Measurements from ENCODE around the gene ZNF582.

The ZNF582 gene

DNA sequence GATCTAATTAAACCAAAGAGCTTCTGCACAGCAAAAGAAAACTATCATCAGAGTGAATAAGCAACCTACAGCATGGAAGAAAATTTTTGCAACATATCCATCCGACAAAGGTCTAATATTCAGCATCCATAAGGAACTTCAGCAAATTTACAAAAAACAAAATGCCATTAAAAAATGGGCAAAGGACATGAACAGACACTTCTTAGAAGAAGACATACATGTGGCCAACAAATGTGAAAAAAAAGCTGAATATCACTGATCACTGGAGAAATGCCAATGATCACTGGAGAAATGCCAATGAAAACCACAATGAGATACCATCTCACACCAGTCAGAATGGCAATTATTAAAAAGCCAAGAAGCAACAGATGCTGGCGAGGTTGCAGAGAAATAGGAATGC is 32.5 kb downstream of the ZNF582 start:
- no peak overlapping the region for H3K27ac ChIP-seq
- DNase-seq, result no peak
- no peaks in the 10 kb centered on the region for H3K36me3 ChIP-seq (replicated peaks)
- TF ChIP-seq, protein P1, sequence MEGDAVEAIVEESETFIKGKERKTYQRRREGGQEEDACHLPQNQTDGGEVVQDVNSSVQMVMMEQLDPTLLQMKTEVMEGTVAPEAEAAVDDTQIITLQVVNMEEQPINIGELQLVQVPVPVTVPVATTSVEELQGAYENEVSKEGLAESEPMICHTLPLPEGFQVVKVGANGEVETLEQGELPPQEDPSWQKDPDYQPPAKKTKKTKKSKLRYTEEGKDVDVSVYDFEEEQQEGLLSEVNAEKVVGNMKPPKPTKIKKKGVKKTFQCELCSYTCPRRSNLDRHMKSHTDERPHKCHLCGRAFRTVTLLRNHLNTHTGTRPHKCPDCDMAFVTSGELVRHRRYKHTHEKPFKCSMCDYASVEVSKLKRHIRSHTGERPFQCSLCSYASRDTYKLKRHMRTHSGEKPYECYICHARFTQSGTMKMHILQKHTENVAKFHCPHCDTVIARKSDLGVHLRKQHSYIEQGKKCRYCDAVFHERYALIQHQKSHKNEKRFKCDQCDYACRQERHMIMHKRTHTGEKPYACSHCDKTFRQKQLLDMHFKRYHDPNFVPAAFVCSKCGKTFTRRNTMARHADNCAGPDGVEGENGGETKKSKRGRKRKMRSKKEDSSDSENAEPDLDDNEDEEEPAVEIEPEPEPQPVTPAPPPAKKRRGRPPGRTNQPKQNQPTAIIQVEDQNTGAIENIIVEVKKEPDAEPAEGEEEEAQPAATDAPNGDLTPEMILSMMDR (IDR thresholded peaks at IDR 0.05; ENCODE audit: low read depth, low read length, missing control alignments), result no peak
- H3K27me3 ChIP-seq (replicated peaks), result no peaks in the 10 kb centered on the region
- H3K4me3 ChIP-seq (ENCODE audit: low read depth, low read length), result no peak overlapping the region
- in situ Hi-C loops (cut with HindIII; ENCODE audit: low pct_ligation_motif_present, low sequenced_read_pairs), result no loop called here

DNA sequence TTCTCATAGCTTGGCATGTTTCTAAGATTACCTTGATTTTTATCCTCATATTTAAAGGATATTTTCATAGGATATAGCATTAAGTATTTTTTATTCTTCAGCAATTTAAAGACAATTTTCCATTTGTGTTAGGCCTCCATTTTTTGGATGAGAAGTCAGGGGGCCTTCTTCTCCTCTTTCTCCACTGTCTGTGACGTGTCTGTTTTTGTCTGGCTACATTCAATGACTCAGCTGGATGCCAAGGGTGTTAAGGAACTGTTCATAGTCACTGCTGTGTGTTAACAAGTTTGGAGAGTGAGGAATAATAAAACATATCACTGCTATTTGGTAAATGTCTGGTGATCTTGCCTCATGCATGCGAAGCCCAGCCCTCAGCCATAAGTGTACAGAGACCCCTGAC is 36.4 kb downstream of the ZNF582 start:
- TF ChIP-seq, protein P1 (IDR thresholded peaks at IDR 0.05; ENCODE audit: low read depth, low read length, missing control alignments), result no peak
- H3K27me3 ChIP-seq (replicated peaks), result no peaks in the 10 kb centered on the region
- no peak overlapping the region for H3K4me3 ChIP-seq (ENCODE audit: low read depth, low read length)
- no peaks in the 10 kb centered on the region for H3K36me3 ChIP-seq (replicated peaks)
- DNase-seq, result no peak
- in situ Hi-C loops (cut with HindIII; ENCODE audit: low pct_ligation_motif_present, low sequenced_read_pairs), result no loop called here
- H3K27ac ChIP-seq, result no peak overlapping the region

DNA sequence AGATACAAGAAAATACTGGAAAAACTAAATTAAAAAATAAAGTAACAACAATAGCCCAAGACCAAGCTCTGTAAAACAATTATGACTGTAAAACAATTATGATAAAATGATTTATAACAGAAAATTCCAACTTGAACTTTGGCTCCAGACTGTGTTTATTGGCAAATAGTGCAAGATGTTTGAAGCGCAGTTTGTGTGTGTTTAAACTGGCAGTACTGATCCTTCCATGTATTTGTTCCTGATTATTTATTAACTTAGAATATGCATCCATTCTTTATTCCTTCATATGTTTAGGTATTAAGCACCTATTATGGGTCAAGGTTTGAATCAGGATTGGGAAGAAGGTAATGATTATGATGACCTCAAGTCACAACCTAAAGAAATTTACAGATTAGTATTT is 37.8 kb downstream of the ZNF582 start:
- H3K36me3 ChIP-seq (replicated peaks), result no peaks in the 10 kb centered on the region
- no peak for DNase-seq
- H3K27me3 ChIP-seq (replicated peaks), result no peaks in the 10 kb centered on the region
- no peak overlapping the region for H3K27ac ChIP-seq
- no peak overlapping the region for H3K4me3 ChIP-seq (ENCODE audit: low read depth, low read length)
- in situ Hi-C loops (cut with HindIII; ENCODE audit: low pct_ligation_motif_present, low sequenced_read_pairs), result no loop called here
- TF ChIP-seq, protein P1 (IDR thresholded peaks at IDR 0.05; ENCODE audit: low read depth, low read length, missing control alignments), result no peak

DNA sequence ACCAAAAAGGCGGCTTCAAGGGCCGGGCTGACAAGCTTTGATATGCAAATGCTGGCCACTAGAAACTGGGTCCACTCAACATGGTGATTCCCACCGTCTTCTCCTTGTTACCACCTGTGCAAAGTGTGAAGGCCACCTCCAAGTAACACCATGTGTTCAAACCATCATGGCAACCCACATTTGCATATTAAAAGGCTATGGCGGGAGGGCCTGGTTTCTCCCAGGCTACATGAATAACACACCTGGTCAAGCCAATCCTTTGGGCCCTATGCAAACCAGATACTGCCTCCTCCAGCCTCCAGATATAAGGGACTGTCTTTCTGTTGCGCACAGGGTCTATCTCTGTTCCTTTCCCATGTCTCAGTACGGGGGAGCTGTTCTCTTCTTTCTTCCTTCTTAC is 42.1 kb downstream of the ZNF582 start:
- in situ Hi-C loops (cut with HindIII; ENCODE audit: low pct_ligation_motif_present, low sequenced_read_pairs), result no loop called here
- no peak for DNase-seq
- Histone ChIP-seq H3K27me3 (replicated peaks) (no peaks in the 10 kb centered on the region), H3K4me3 (ENCODE audit: low read depth, low read length) (no peak overlapping the region), H3K36me3 (replicated peaks) (no peaks in the 10 kb centered on the region), H3K27ac (no peak overlapping the region)
- TF ChIP-seq, protein P1 (IDR thresholded peaks at IDR 0.05; ENCODE audit: low read depth, low read length, missing control alignments), result no peak

- Histone ChIP-seq H3K36me3 (replicated peaks) (no peaks in the 10 kb centered on the region), H3K27ac (no peak overlapping the region), H3K4me3 (ENCODE audit: low read depth, low read length) (no peak overlapping the region), H3K27me3 (replicated peaks) (no peaks in the 10 kb centered on the region)
- TF ChIP-seq, protein P1 (IDR thresholded peaks at IDR 0.05; ENCODE audit: low read depth, low read length, missing control alignments), result peak; percentile 79
- peak; percentile 44 for DNase-seq
- in situ Hi-C loops (cut with HindIII; ENCODE audit: low pct_ligation_motif_present, low sequenced_read_pairs), result no loop called here
These were observed 42.8 kb downstream of the ZNF582 start for GRCh38 chr19:56350416-56351045.

DNA sequence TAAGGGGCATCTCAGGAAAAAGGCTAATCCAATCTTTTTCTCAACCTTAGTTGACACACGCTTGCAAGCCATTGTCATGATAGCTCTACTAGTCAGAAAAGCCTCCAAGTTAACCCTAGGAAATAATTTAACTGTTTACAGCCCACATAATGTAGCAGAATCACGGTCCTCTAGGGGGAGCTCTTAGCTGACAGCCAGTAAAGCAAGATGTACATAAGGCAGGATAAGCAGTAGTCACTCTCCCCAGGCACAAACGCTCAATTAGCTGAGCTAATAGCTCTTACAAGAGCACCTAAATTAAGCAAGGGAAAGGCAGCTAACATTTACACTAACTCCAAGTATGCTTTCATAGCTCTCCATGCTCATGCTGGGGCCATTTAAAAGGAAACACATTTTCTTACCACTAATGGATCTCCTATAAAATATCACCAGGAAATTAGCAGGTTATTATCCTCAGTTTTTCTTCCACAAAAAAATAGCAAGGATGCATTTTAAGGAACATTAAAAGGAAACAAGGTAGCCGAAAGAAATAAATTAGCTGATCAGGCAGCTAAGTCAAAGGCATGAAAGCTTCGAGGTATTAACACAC is 45.0 kb downstream of the ZNF582 start:
- in situ Hi-C loops (cut with HindIII; ENCODE audit: low pct_ligation_motif_present, low sequenced_read_pairs), result no loop called here
- Histone ChIP-seq H3K4me3 (ENCODE audit: low read depth, low read length) (no peak overlapping the region), H3K36me3 (replicated peaks) (no peaks in the 10 kb centered on the region), H3K27ac (no peak overlapping the region), H3K27me3 (replicated peaks) (no peaks in the 10 kb centered on the region)
- DNase-seq, result peak; percentile 16
- TF ChIP-seq, protein P1 (IDR thresholded peaks at IDR 0.05; ENCODE audit: low read depth, low read length, missing control alignments), result peak; percentile 28
